GM21423 (cell line): Measurements from ENCODE around the gene VWA5B1.

Experiments
- ATAC-seq: cut with Tn5 transposase; IDR thresholded peaks from one replicate; pipeline ENCODE4 v1.9.1; 2021; ENCODE audit warnings: mild to moderate bottlenecking, moderate library complexity; ENCODE audit not compliant: unreplicated experiment

VWA5B1 gene

GRCh38 chr1:20359451-20360330 lies 69.0 kb downstream of the VWA5B1 start:
- ATAC-seq = no peak

- ATAC-seq = no peak
These were observed 70.7 kb downstream of the VWA5B1 start for GRCh38 chr1:20361401-20361800.

GRCh38 chr1:20361805-20362381 lies 71.2 kb downstream of the VWA5B1 start:
- no peak for ATAC-seq

GRCh38 chr1:20362856-20363255 lies 72.2 kb downstream of the VWA5B1 start:
- ATAC-seq = no peak

- no peak for ATAC-seq
These were observed 74.9 kb downstream of the VWA5B1 start for GRCh38 chr1:20365421-20366055.

- no peak for ATAC-seq
These were observed 75.4 kb downstream of the VWA5B1 start for GRCh38 chr1:20366056-20366462.

GRCh38 chr1:20366463-20367115 lies 75.9 kb downstream of the VWA5B1 start:
- no peak for ATAC-seq

- no peak for ATAC-seq
These were observed 76.5 kb downstream of the VWA5B1 start for GRCh38 chr1:20367116-20367585.

- no peak for ATAC-seq
These were observed 77.0 kb downstream of the VWA5B1 start for GRCh38 chr1:20367626-20368025.

- ATAC-seq = no peak
These were observed 78.3 kb downstream of the VWA5B1 start for GRCh38 chr1:20368866-20369470.

- ATAC-seq = no peak
These were observed 80.0 kb downstream of the VWA5B1 start for GRCh38 chr1:20370698-20371097.

- no peak for ATAC-seq
These were observed 80.7 kb downstream of the VWA5B1 start for GRCh38 chr1:20371411-20371810.

- ATAC-seq = no peak
These were observed 81.2 kb downstream of the VWA5B1 start for GRCh38 chr1:20371883-20372282.

- no peak for ATAC-seq
These were observed 82.0 kb downstream of the VWA5B1 start for GRCh38 chr1:20372676-20373075.

- no peak for ATAC-seq
These were observed 82.6 kb downstream of the VWA5B1 start for GRCh38 chr1:20373286-20373685.

- no peak for ATAC-seq
These were observed 83.1 kb downstream of the VWA5B1 start for GRCh38 chr1:20373764-20374163.

- ATAC-seq = no peak
These were observed 84.9 kb downstream of the VWA5B1 start for GRCh38 chr1:20375563-20375962.

GRCh38 chr1:20376171-20376570 lies 85.5 kb downstream of the VWA5B1 start:
- no peak for ATAC-seq

GRCh38 chr1:20376880-20377494 lies 86.3 kb downstream of the VWA5B1 start:
- ATAC-seq = no peak

GRCh38 chr1:20377516-20378270 lies 87.0 kb downstream of the VWA5B1 start:
- no peak for ATAC-seq
